ENCODE data around the gene CKMT2. TPM values are rescaled to one million over a fixed set of nuclear protein-coding genes. Genes with fewer than 3 reads are reported as not detected.
A peak's percentile ranks its signal among the peaks of the same experiment; 100 is the strongest.

Gene CKMT2
- total and polyA plus RNA-seq, 2 experiments from 2014 or later = 5.0 to 7.8 TPM

GRCh38 chr5:81232464-81233079, 550 bp upstream of the CKMT2 start:
- H3K4me1 ChIP-seq (ENCODE audit: insufficient read depth) = no peaks in the 10 kb centered on the region
- H3K9me2 ChIP-seq (replicated peaks; ENCODE audit: insufficient read depth) = no peaks in the 10 kb centered on the region
- no peaks in the 10 kb centered on the region for H3K9me3 ChIP-seq (ENCODE audit: low read depth)
- H2AFZ ChIP-seq = peak overlapping the region; percentile 72
- H3K27me3 ChIP-seq = no peaks in the 10 kb centered on the region
- H3K36me3 ChIP-seq (replicated peaks; ENCODE audit: insufficient read depth, low read depth) = no peaks in the 10 kb centered on the region
- no peak for DNase-seq (ENCODE audit: low spot score)
- H3K79me2 ChIP-seq = no peaks in the 10 kb centered on the region
- H3K27ac ChIP-seq = peak overlapping the region; percentile 27
- TF ChIP-seq CTCF (IDR thresholded peaks at IDR 0.05; ENCODE audit: poor library complexity) (no peak), EZH2phosphoT487 (IDR thresholded peaks at IDR 0.05; ENCODE audit: low read depth, severe bottlenecking, unreplicated experiment) (no peak), EZH2 (IDR thresholded peaks at IDR 0.05; ENCODE audit: borderline replicate concordance) (no peak)
- no peak overlapping the region for H3K4me3 ChIP-seq
- H3K4me2 ChIP-seq = peak overlapping the region; percentile 81
- WGBS (ENCODE audit: low lambda C conversion rate, missing lambda C conversion rate) = 88% methylated on average over 12 of the region's 12 CpGs
- no peaks in the 10 kb centered on the region for H4K20me1 ChIP-seq (ENCODE audit: insufficient read depth, poor library complexity, severe bottlenecking)

- Histone ChIP-seq H2AFZ (no peak overlapping the region), H3K36me3 (replicated peaks; ENCODE audit: insufficient read depth, low read depth) (no peaks in the 10 kb centered on the region), H3K79me2 (no peaks in the 10 kb centered on the region), H3K9me2 (replicated peaks; ENCODE audit: insufficient read depth) (no peaks in the 10 kb centered on the region), H4K20me1 (ENCODE audit: insufficient read depth, poor library complexity, severe bottlenecking) (no peaks in the 10 kb centered on the region), H3K9me3 (ENCODE audit: low read depth) (no peaks in the 10 kb centered on the region), H3K4me3 (no peak overlapping the region), H3K27ac (no peak overlapping the region), H3K4me2 (no peak overlapping the region), H3K4me1 (ENCODE audit: insufficient read depth) (no peaks in the 10 kb centered on the region), H3K27me3 (no peaks in the 10 kb centered on the region)
- TF ChIP-seq EZH2phosphoT487 (IDR thresholded peaks at IDR 0.05; ENCODE audit: low read depth, severe bottlenecking, unreplicated experiment) (no peak), EZH2 (IDR thresholded peaks at IDR 0.05; ENCODE audit: borderline replicate concordance) (no peak), CTCF (IDR thresholded peaks at IDR 0.05; ENCODE audit: poor library complexity) (no peak)
- DNase-seq (ENCODE audit: low spot score) = no peak
- WGBS (ENCODE audit: low lambda C conversion rate, missing lambda C conversion rate) = 92% methylated on average over 7 of the region's 7 CpGs
Observed at GRCh38 chr5:81234299-81234698, 1.2 kb downstream of the CKMT2 start.

GRCh38 chr5:81234801-81235200, 1.7 kb downstream of the CKMT2 start:
- 93% methylated on average over 3 of the region's 3 CpGs for WGBS (ENCODE audit: low lambda C conversion rate, missing lambda C conversion rate)
- Histone ChIP-seq H3K9me3 (ENCODE audit: low read depth) (no peaks in the 10 kb centered on the region), H3K27ac (no peak overlapping the region), H3K4me3 (no peak overlapping the region), H3K4me2 (no peak overlapping the region), H3K79me2 (no peaks in the 10 kb centered on the region), H2AFZ (no peak overlapping the region), H3K27me3 (no peaks in the 10 kb centered on the region), H3K9me2 (replicated peaks; ENCODE audit: insufficient read depth) (no peaks in the 10 kb centered on the region), H3K36me3 (replicated peaks; ENCODE audit: insufficient read depth, low read depth) (no peaks in the 10 kb centered on the region), H4K20me1 (ENCODE audit: insufficient read depth, poor library complexity, severe bottlenecking) (no peaks in the 10 kb centered on the region), H3K4me1 (ENCODE audit: insufficient read depth) (no peaks in the 10 kb centered on the region)
- TF ChIP-seq CTCF (IDR thresholded peaks at IDR 0.05; ENCODE audit: poor library complexity) (no peak), EZH2 (IDR thresholded peaks at IDR 0.05; ENCODE audit: borderline replicate concordance) (no peak), EZH2phosphoT487 (IDR thresholded peaks at IDR 0.05; ENCODE audit: low read depth, severe bottlenecking, unreplicated experiment) (no peak)
- no peak for DNase-seq (ENCODE audit: low spot score)

Data from hepatocyte (in vitro differentiated cells).